ENCODE measurements around the gene CBX6. TPM values are rescaled to one million over a fixed set of nuclear protein-coding genes. Genes with fewer than 3 reads are reported as not detected.

Gene CBX6
- total and polyA plus RNA-seq, 2 of the 8 experiments (the other 6 are each of a cell fraction or from before 2014, with no cell fraction given): 10.6 to 27.5 TPM

GRCh38 chr22:38843201-38843656 lies 28.8 kb downstream of the CBX6 start (continued):
- TF ChIP-seq CHD7 (IDR thresholded peaks at IDR 0.05; ENCODE audit: insufficient replicate concordance, low read length): no peak
- no peak for TF ChIP-seq RXRA (IDR thresholded peaks at IDR 0.05; ENCODE audit: insufficient read depth, low read depth, low read length)
- no peak for TF ChIP-seq EP300 (IDR thresholded peaks at IDR 0.05; ENCODE audit: borderline replicate concordance in 1 of 2, low read depth in 2 of 2, low read length in 2 of 2)
- no peak for TF ChIP-seq MAFK (IDR thresholded peaks at IDR 0.05; ENCODE audit: low read depth, low read length)
- peak; percentile 37; the same call in 1 of the 2 replicates for TF ChIP-seq PHF8 (conservative IDR thresholded peaks at IDR 0.05; ENCODE audit: low read depth, low read length)
- TF ChIP-seq SRF (IDR thresholded peaks at IDR 0.05; ENCODE audit: low read depth, low read length): no peak
- peak; percentile 27; the same call in 1 of the 2 replicates for TF ChIP-seq YY1 (IDR thresholded peaks at IDR 0.05; ENCODE audit: low read depth, low read length)
